ENCODE measurements around the gene MAP3K8. TPM values are rescaled to one million over a fixed set of nuclear protein-coding genes. Genes with fewer than 3 reads are reported as not detected.

The MAP3K8 gene
- total and polyA plus RNA-seq, 9 of the 15 experiments (the other 6 are each of a cell fraction or from before 2014, with no cell fraction given) = 6.9 to 23.6 (median 13.6) TPM

DNA sequence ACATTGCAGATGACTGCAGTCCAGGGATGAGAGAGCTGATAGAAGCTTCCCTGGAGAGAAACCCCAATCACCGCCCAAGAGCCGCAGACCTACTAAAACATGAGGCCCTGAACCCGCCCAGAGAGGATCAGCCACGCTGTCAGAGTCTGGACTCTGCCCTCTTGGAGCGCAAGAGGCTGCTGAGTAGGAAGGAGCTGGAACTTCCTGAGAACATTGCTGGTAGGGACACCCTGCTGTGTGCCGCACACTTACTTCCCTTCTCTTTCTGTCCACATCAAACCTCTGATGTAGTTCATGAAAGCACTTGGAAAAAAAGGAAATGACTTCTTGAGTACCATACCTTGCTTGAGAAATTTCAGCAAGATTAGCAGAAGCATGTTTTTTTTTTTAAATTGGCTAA lies 25.3 kb downstream of the MAP3K8 start:
- Histone ChIP-seq H4K20me1 (replicated peaks; ENCODE audit: control insufficient read depth, insufficient read depth, low read length) (no peaks in the 10 kb centered on the region), H2AFZ (ENCODE audit: low read depth, low read length) (no peak overlapping the region), H3K27ac (ENCODE audit: extremely low read depth, low read depth, low read length) (no peak overlapping the region), H3K4me3 (no peak overlapping the region), H3K9me3 (replicated peaks; ENCODE audit: control insufficient read depth, insufficient read depth, low read depth, low read length) (no peaks in the 10 kb centered on the region), H3K4me1 (replicated peaks in 1 of 2; ENCODE audit: control insufficient read depth in 2 of 2, insufficient read depth in 2 of 2, low read length in 2 of 2) (no peaks in the 10 kb centered on the region), H3K27me3 (ENCODE audit: control insufficient read depth in 2 of 2, insufficient read depth in 2 of 2, low read length in 2 of 2) (no peaks in the 10 kb centered on the region), H3K9me1 (ENCODE audit: control insufficient read depth, insufficient read depth, low read length) (no peaks in the 10 kb centered on the region), H3K36me3 (ENCODE audit: control insufficient read depth, insufficient read depth, low read length) (peaks cover 63% of the 10 kb centered on the region), H3K9ac (ENCODE audit: insufficient read depth in 1 of 2, low read depth in 2 of 2, low read length in 2 of 2) (no peak overlapping the region), H3K4me2 (ENCODE audit: insufficient read depth, low read length) (no peak overlapping the region), H3K79me2 (ENCODE audit: control insufficient read depth, insufficient read depth, low read length) (no peaks in the 10 kb centered on the region)
- ATAC-seq (no peak), DNase-seq (ENCODE audit: extremely low read depth in 1 of 4, low spot score in 3 of 4) (no peak), FAIRE-seq (no peak)
- no TSS peak for BruUV-seq (replicated peaks)
- CTCF ChIA-PET (ENCODE audit: low intra/inter-chr PET ratio) = interaction anchor here (0.6 kb wide), 1 partner anchor 46 kb away, joined by 3 read pairs; no protein-coding TSS in a partner anchor
- intact Hi-C loops (cut with micrococcal nuclease) (no loop called here), in situ Hi-C loops (cut with MboI) (no loop called here)
- 87% methylated on average over 6 of the region's 6 CpGs for WGBS (ENCODE audit: insufficient coverage, low coverage, missing lambda C conversion rate)
- POLR2A ChIA-PET = interaction anchor here (1.1 to 1.3 kb wide), 2 partner anchors 15 to 17 kb away, joined by 3 to 5 read pairs; no protein-coding TSS in a partner anchor
- TF ChIP-seq HDAC3 (IDR thresholded peaks at IDR 0.05; ENCODE audit: borderline replicate concordance, partially characterized antibody) (no peak), CREBBP (IDR thresholded peaks at IDR 0.05; ENCODE audit: low read depth, low read length) (no peak), CBX3 (IDR thresholded peaks at IDR 0.05; ENCODE audit: borderline replicate concordance in 1 of 2, low read length in 2 of 2) (no peak), NCOA2 (IDR thresholded peaks at IDR 0.05; ENCODE audit: partially characterized antibody in 2 of 2) (no peak), RREB1 (CRISPR knock-in tag; IDR thresholded peaks at IDR 0.05) (no peak), TAF7 (tag; IDR thresholded peaks at IDR 0.05) (no peak), TEAD4 (IDR thresholded peaks at IDR 0.05; ENCODE audit: low read length) (no peak), TEAD4 (CRISPR knock-in tag; IDR thresholded peaks at IDR 0.05; ENCODE audit: borderline replicate concordance) (no peak), KLF10 (CRISPR knock-in tag; IDR thresholded peaks at IDR 0.05) (no peak), GATA2 (CRISPR knock-in tag; IDR thresholded peaks at IDR 0.05) (no peak), NRF1 (conservative IDR thresholded peaks at IDR 0.05 in 1 of 2, IDR thresholded peaks at IDR 0.05 in 1 of 2) (no peak), DIDO1 (tag; IDR thresholded peaks at IDR 0.05; ENCODE audit: low read depth) (no peak), ATF1 (CRISPR knock-in tag; IDR thresholded peaks at IDR 0.05) (no peak), ATF1 (tag; IDR thresholded peaks at IDR 0.05) (no peak)
- TF ChIP-seq, protein P1, sequence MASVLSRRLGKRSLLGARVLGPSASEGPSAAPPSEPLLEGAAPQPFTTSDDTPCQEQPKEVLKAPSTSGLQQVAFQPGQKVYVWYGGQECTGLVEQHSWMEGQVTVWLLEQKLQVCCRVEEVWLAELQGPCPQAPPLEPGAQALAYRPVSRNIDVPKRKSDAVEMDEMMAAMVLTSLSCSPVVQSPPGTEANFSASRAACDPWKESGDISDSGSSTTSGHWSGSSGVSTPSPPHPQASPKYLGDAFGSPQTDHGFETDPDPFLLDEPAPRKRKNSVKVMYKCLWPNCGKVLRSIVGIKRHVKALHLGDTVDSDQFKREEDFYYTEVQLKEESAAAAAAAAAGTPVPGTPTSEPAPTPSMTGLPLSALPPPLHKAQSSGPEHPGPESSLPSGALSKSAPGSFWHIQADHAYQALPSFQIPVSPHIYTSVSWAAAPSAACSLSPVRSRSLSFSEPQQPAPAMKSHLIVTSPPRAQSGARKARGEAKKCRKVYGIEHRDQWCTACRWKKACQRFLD (CRISPR knock-in tag; IDR thresholded peaks at IDR 0.05) = no peak
- TF ChIP-seq, protein P2, sequence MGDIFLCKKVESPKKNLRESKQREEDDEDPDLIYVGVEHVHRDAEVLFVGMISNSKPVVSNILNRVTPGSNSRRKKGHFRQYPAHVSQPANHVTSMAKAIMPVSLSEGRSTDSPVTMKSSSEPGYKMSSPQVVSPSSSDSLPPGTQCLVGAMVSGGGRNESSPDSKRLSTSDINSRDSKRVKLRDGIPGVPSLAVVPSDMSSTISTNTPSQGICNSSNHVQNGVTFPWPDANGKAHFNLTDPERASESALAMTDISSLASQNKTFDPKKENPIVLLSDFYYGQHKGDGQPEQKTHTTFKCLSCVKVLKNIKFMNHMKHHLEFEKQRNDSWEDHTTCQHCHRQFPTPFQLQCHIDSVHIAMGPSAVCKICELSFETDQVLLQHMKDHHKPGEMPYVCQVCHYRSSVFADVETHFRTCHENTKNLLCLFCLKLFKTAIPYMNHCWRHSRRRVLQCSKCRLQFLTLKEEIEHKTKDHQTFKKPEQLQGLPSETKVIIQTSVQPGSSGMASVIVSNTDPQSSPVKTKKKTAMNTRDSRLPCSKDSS (IDR thresholded peaks at IDR 0.05; ENCODE audit: low read depth, partially characterized antibody) = no peak
